Measurements from ENCODE around the gene PCSK6.

The PCSK6 gene

DNA sequence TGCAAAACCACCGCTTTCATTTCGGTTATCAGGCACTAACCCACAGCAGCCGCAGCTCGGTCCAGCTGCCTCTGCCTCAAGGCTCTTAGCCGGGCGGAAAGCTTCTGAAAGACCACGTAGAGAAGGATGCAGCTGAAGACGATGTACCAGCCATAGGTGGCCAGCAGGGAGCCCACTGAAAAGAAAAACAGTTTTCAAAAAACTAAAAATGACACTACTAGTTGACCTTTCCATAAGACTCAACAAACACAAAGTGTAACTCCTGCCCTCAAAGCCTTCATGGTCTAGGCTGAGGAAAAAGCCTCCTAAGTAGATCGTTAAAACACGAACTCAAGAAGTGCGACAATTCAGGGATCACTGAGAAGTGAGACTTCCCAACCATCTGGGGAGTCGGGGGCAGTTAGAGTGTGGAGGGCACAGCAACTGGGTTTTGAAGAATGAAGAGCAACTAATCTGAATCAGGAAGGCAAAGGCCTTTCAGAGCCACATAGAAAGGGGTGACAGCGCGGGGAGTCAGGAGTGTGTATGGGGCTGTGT lies 212.9 kb downstream of the PCSK6 start:
- peak overlapping the region; percentile 81 for H3K4me2 ChIP-seq (ENCODE audit: low read length)

DNA sequence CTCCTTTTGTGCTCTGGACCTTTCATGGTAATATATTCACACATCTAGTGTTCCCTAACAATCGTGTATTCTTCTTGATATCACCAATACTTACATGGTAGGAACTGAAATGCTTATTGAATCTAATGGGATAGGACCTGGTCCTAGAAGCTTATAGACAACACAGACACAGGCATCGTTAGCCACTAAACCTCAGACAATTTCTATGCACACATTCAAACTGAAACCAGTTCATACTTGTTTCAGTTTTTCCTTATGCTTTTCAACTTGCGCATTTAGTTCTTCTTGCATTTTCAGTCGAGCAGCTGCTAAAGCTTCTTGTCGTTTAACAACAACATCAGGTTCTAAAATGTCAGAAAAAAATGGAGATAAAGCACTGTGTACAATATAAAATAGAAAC lies 214.5 kb downstream of the PCSK6 start:
- peaks cover 14% of the 10 kb centered on the region for H3K4me1 ChIP-seq (ENCODE audit: control insufficient read depth, low read length)
- peaks cover 19% of the 10 kb centered on the region for H3F3A ChIP-seq (ENCODE audit: control insufficient read depth, insufficient read depth)
- no peak overlapping the region for H3K27ac ChIP-seq (ENCODE audit: low read depth, low read length)
- H3K4me3 ChIP-seq (ENCODE audit: low read length) = no peak overlapping the region
- no peaks in the 10 kb centered on the region for H4K20me1 ChIP-seq (ENCODE audit: control insufficient read depth, insufficient read depth, low read depth, low read length)
- no peak for TF ChIP-seq CTCF (IDR thresholded peaks at IDR 0.05; ENCODE audit: low read depth, low read length, poor library complexity, severe bottlenecking)
- no peak for TF ChIP-seq EZH2phosphoT487 (IDR thresholded peaks at IDR 0.05; ENCODE audit: borderline replicate concordance, low read length)
- no peak overlapping the region for H3K4me2 ChIP-seq (ENCODE audit: low read length)
- H3K9me2 ChIP-seq (replicated peaks; ENCODE audit: control insufficient read depth, low read length) = no peaks in the 10 kb centered on the region
- H3K79me2 ChIP-seq (ENCODE audit: control insufficient read depth, low read length) = peaks cover 16% of the 10 kb centered on the region
- no peaks in the 10 kb centered on the region for H3K27me3 ChIP-seq (ENCODE audit: control insufficient read depth, low read length)
- H3K36me3 ChIP-seq (ENCODE audit: control insufficient read depth, low read length) = peaks cover 56% of the 10 kb centered on the region
- no peaks in the 10 kb centered on the region for H3K9me3 ChIP-seq (ENCODE audit: control insufficient read depth, insufficient read depth, low read length)

More for the DNA sequence above, 212.9 kb downstream of the PCSK6 start:
- Histone ChIP-seq H3K79me2 (ENCODE audit: control insufficient read depth, low read length) (peaks cover 16% of the 10 kb centered on the region), H4K20me1 (ENCODE audit: control insufficient read depth, insufficient read depth, low read depth, low read length) (no peaks in the 10 kb centered on the region), H3F3A (ENCODE audit: control insufficient read depth, insufficient read depth) (peaks cover 27% of the 10 kb centered on the region), H3K9me3 (ENCODE audit: control insufficient read depth, insufficient read depth, low read length) (no peaks in the 10 kb centered on the region), H3K9me2 (replicated peaks; ENCODE audit: control insufficient read depth, low read length) (no peaks in the 10 kb centered on the region), H3K36me3 (ENCODE audit: control insufficient read depth, low read length) (peaks cover 56% of the 10 kb centered on the region), H3K27ac (ENCODE audit: low read depth, low read length) (no peak overlapping the region), H3K27me3 (ENCODE audit: control insufficient read depth, low read length) (no peaks in the 10 kb centered on the region), H3K4me3 (ENCODE audit: low read length) (peak overlapping the region; percentile 79), H3K4me1 (ENCODE audit: control insufficient read depth, low read length) (peaks cover 14% of the 10 kb centered on the region)
- TF ChIP-seq EZH2phosphoT487 (IDR thresholded peaks at IDR 0.05; ENCODE audit: borderline replicate concordance, low read length) (no peak), CTCF (IDR thresholded peaks at IDR 0.05; ENCODE audit: low read depth, low read length, poor library complexity, severe bottlenecking) (peak; percentile 53)

DNA sequence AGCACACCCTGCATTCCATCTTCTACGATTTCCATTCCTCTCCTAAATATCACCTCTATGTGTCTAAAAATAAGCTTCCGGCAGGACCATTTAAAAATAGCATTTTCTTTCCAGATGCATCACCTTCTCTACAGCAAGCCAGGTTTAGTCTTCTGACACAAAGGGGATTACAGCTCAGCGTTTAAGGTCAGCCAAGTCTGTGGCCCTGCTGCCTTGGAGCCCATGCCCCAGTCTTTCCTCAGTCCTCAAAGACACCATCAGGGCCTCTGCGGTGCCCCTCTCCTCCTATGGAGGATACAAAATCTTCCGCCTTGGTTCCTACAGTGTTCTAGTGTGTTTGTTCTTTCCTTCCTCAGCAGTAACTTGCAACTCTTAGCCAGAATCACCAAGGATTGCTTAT lies 216.0 kb downstream of the PCSK6 start:
- peaks cover 14% of the 10 kb centered on the region for H3K4me1 ChIP-seq (ENCODE audit: control insufficient read depth, low read length)
- H3K27me3 ChIP-seq (ENCODE audit: control insufficient read depth, low read length) = no peaks in the 10 kb centered on the region
- peaks cover 9% of the 10 kb centered on the region for H3F3A ChIP-seq (ENCODE audit: control insufficient read depth, insufficient read depth)
- H3K4me3 ChIP-seq (ENCODE audit: low read length) = no peak overlapping the region
- H3K9me2 ChIP-seq (replicated peaks; ENCODE audit: control insufficient read depth, low read length) = no peaks in the 10 kb centered on the region
- no peak overlapping the region for H3K4me2 ChIP-seq (ENCODE audit: low read length)
- peaks cover 54% of the 10 kb centered on the region for H3K36me3 ChIP-seq (ENCODE audit: control insufficient read depth, low read length)
- no peaks in the 10 kb centered on the region for H3K9me3 ChIP-seq (ENCODE audit: control insufficient read depth, insufficient read depth, low read length)
- no peaks in the 10 kb centered on the region for H4K20me1 ChIP-seq (ENCODE audit: control insufficient read depth, insufficient read depth, low read depth, low read length)
- peaks cover 16% of the 10 kb centered on the region for H3K79me2 ChIP-seq (ENCODE audit: control insufficient read depth, low read length)
- H3K27ac ChIP-seq (ENCODE audit: low read depth, low read length) = no peak overlapping the region
- no peak for TF ChIP-seq CTCF (IDR thresholded peaks at IDR 0.05; ENCODE audit: low read depth, low read length, poor library complexity, severe bottlenecking)
